ENCODE results near the gene ZBTB17.

The ZBTB17 gene

GRCh38 chr1:15946571-15947381 is 29.1 kb downstream of the ZBTB17 start:
- no peak for DNase-seq (ENCODE audit: low spot score)

GRCh38 chr1:15945832-15946448 is 30.0 kb downstream of the ZBTB17 start:
- no peak for DNase-seq (ENCODE audit: low spot score)

- DNase-seq (ENCODE audit: low spot score): no peak
These were observed 30.7 kb downstream of the ZBTB17 start for GRCh38 chr1:15945011-15945831.

GRCh38 chr1:15944308-15945010 is 31.4 kb downstream of the ZBTB17 start:
- DNase-seq (ENCODE audit: low spot score): no peak

GRCh38 chr1:15943992-15944307 is 32.0 kb downstream of the ZBTB17 start:
- no peak for DNase-seq (ENCODE audit: low spot score)

- DNase-seq (ENCODE audit: low spot score): no peak
These were observed 32.4 kb downstream of the ZBTB17 start for GRCh38 chr1:15943328-15943991.

- no peak for DNase-seq (ENCODE audit: low spot score)
These were observed 33.1 kb downstream of the ZBTB17 start for GRCh38 chr1:15942661-15943327.

GRCh38 chr1:15941899-15942660 is 33.8 kb downstream of the ZBTB17 start:
- DNase-seq (ENCODE audit: low spot score): no peak

- DNase-seq (ENCODE audit: low spot score): no peak
These were observed 34.7 kb downstream of the ZBTB17 start for GRCh38 chr1:15941044-15941840.

GRCh38 chr1:15940110-15941043 is 35.5 kb downstream of the ZBTB17 start:
- DNase-seq (ENCODE audit: low spot score): no peak

- no peak for DNase-seq (ENCODE audit: low spot score)
These were observed 36.5 kb downstream of the ZBTB17 start for GRCh38 chr1:15939181-15940109.

- no peak for DNase-seq (ENCODE audit: low spot score)
These were observed 37.2 kb downstream of the ZBTB17 start for GRCh38 chr1:15938628-15939161.

GRCh38 chr1:15937706-15938168 is 38.2 kb downstream of the ZBTB17 start:
- no peak for DNase-seq (ENCODE audit: low spot score)

- no peak for DNase-seq (ENCODE audit: low spot score)
These were observed 38.8 kb downstream of the ZBTB17 start for GRCh38 chr1:15937146-15937545.

- no peak for DNase-seq (ENCODE audit: low spot score)
These were observed 39.9 kb downstream of the ZBTB17 start for GRCh38 chr1:15936025-15936424.

- no peak for DNase-seq (ENCODE audit: low spot score)
These were observed 40.6 kb downstream of the ZBTB17 start for GRCh38 chr1:15935056-15935950.
